ENCODE measurements around the gene TRAM2. TPM values are rescaled to one million over a fixed set of nuclear protein-coding genes. Genes with fewer than 3 reads are reported as not detected.

TRAM2 gene
- total RNA-seq, 1 experiment from 2014 or later = 13.4 TPM

DNA sequence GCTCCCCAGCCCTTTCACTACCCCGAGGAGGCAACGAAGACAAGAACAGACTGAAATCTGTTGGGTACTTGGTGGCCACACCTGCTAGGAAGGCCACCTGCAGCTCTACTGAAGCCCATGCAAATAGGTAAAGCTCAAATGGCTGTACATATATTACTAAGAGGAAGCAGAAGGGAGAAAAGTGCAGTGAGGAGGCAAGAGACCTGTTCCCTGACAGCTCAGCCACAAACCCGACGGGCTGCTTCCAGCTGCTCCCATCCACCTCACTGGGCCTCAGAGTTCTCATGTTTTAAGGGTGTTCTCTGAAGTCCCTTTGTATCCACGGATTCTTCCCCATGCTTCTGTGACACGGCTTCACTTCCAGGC lies 24.6 kb downstream of the TRAM2 start:
- peak overlapping the region; percentile 46 for H3K4me3 Mint-ChIP-seq
- H3K27ac Mint-ChIP-seq = peak overlapping the region; percentile 89
- no peaks in the 10 kb centered on the region for H3K36me3 Mint-ChIP-seq
- DNase-seq (ENCODE audit: low spot score) (no peak), ATAC-seq (peak; percentile 38; the same call in 1 of the 2 replicates)
- no peaks in the 10 kb centered on the region for H3K9me3 Mint-ChIP-seq
- TF ChIP-seq, protein P1, sequence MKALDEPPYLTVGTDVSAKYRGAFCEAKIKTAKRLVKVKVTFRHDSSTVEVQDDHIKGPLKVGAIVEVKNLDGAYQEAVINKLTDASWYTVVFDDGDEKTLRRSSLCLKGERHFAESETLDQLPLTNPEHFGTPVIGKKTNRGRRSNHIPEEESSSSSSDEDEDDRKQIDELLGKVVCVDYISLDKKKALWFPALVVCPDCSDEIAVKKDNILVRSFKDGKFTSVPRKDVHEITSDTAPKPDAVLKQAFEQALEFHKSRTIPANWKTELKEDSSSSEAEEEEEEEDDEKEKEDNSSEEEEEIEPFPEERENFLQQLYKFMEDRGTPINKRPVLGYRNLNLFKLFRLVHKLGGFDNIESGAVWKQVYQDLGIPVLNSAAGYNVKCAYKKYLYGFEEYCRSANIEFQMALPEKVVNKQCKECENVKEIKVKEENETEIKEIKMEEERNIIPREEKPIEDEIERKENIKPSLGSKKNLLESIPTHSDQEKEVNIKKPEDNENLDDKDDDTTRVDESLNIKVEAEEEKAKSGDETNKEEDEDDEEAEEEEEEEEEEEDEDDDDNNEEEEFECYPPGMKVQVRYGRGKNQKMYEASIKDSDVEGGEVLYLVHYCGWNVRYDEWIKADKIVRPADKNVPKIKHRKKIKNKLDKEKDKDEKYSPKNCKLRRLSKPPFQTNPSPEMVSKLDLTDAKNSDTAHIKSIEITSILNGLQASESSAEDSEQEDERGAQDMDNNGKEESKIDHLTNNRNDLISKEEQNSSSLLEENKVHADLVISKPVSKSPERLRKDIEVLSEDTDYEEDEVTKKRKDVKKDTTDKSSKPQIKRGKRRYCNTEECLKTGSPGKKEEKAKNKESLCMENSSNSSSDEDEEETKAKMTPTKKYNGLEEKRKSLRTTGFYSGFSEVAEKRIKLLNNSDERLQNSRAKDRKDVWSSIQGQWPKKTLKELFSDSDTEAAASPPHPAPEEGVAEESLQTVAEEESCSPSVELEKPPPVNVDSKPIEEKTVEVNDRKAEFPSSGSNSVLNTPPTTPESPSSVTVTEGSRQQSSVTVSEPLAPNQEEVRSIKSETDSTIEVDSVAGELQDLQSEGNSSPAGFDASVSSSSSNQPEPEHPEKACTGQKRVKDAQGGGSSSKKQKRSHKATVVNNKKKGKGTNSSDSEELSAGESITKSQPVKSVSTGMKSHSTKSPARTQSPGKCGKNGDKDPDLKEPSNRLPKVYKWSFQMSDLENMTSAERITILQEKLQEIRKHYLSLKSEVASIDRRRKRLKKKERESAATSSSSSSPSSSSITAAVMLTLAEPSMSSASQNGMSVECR (CRISPR knock-in tag; IDR thresholded peaks at IDR 0.05; ENCODE audit: borderline replicate concordance) = 0 out of 2 replicates have a peak, but pooled peaks have one; percentile 18
- no peak for TF ChIP-seq HMGA2 (CRISPR knock-in tag; IDR thresholded peaks at IDR 0.05)
- TF ChIP-seq, protein P2, sequence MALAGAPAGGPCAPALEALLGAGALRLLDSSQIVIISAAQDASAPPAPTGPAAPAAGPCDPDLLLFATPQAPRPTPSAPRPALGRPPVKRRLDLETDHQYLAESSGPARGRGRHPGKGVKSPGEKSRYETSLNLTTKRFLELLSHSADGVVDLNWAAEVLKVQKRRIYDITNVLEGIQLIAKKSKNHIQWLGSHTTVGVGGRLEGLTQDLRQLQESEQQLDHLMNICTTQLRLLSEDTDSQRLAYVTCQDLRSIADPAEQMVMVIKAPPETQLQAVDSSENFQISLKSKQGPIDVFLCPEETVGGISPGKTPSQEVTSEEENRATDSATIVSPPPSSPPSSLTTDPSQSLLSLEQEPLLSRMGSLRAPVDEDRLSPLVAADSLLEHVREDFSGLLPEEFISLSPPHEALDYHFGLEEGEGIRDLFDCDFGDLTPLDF (CRISPR knock-in tag; IDR thresholded peaks at IDR 0.05) = no peak
- TF ChIP-seq ZNF671 (CRISPR knock-in tag; IDR thresholded peaks at IDR 0.05) = no peak
- TF ChIP-seq ZBTB21 (CRISPR knock-in tag; IDR thresholded peaks at IDR 0.05; ENCODE audit: borderline replicate concordance) = no peak
- TF ChIP-seq MYBL2 (CRISPR knock-in tag; IDR thresholded peaks at IDR 0.05) = no peak
- TF ChIP-seq ZNF416 (CRISPR knock-in tag; IDR thresholded peaks at IDR 0.05) = no peak
- TF ChIP-seq ZNF219 (CRISPR knock-in tag; IDR thresholded peaks at IDR 0.05; ENCODE audit: borderline replicate concordance) = no peak
- TF ChIP-seq, protein P3, sequence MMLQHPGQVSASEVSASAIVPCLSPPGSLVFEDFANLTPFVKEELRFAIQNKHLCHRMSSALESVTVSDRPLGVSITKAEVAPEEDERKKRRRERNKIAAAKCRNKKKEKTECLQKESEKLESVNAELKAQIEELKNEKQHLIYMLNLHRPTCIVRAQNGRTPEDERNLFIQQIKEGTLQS (CRISPR knock-in tag; conservative IDR thresholded peaks at IDR 0.05) = no peak
- peaks cover 51% of the 10 kb centered on the region for H3K4me1 Mint-ChIP-seq
- ChIA-PET POLR2A (no interaction called here), CTCF (interaction anchor here (1.0 to 2.3 kb wide), 4 partner anchors 15 to 144 kb away, joined by 3 to 9 read pairs (median 4); partner anchors contain the start of gene TRAM2)
- H3K27me3 Mint-ChIP-seq (ENCODE audit: low read depth) = no peaks in the 10 kb centered on the region

DNA sequence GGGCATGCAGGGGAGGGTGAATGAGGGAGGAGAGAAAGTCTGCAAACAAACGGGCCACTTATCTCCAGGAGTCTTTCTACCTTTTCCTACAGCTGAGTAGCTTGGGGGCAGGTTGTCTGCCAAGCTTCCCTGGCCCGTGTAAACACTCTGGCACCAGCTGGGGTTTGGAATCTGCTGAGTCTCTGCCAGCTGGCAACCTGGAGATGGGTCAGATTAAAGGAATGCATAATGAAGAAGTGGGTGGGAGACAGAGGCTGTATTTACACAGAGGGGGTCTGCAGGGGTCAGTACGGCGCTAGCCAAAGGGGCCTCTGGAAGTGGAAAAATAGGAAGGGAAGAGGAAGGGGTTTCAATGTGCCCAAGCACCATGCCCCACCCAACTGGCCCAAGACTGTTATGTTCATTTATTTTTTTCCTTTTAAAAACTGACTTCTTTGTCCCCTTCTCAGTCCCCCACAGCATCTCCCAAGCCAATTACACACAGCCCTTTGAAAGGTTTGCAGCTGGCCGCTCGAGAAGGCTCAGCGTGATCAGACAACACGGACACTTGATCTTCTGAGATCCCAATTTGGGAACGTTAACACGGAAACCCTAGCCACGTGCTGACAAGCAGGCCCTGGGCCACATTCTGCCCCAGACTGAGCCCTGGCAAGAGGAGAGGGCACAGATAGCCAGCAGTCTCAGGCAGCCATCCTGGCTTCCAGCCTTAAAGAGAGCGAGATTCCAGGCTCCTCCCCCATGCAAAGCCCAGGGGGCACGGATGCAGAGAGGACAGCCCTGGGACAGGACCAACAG lies 25.2 kb downstream of the TRAM2 start:
- H3K36me3 Mint-ChIP-seq = no peaks in the 10 kb centered on the region
- ChIA-PET CTCF (interaction anchor here (0.9 to 2.3 kb wide), 7 partner anchors 16 to 144 kb away, joined by 3 to 9 read pairs (median 5); partner anchors contain the start of gene TRAM2), POLR2A (interaction anchor here (0.5 kb wide), 1 partner anchor 13 kb away, joined by 3 read pairs; no protein-coding TSS in a partner anchor)
- TF ChIP-seq HMGA2 (CRISPR knock-in tag; IDR thresholded peaks at IDR 0.05) (no peak), KAT7 (CRISPR knock-in tag; IDR thresholded peaks at IDR 0.05; ENCODE audit: borderline replicate concordance) (no peak), FOXK1 (CRISPR knock-in tag; IDR thresholded peaks at IDR 0.05) (no peak), RELA (CRISPR knock-in tag; IDR thresholded peaks at IDR 0.05; ENCODE audit: borderline replicate concordance) (no peak), CREM (CRISPR knock-in tag; IDR thresholded peaks at IDR 0.05) (no peak), TP53 (CRISPR knock-in tag; IDR thresholded peaks at IDR 0.05) (no peak), CBFB (CRISPR knock-in tag; IDR thresholded peaks at IDR 0.05; ENCODE audit: low read depth) (no peak), NR2C2 (CRISPR knock-in tag; IDR thresholded peaks at IDR 0.05) (no peak)
- TF ChIP-seq, protein P4, sequence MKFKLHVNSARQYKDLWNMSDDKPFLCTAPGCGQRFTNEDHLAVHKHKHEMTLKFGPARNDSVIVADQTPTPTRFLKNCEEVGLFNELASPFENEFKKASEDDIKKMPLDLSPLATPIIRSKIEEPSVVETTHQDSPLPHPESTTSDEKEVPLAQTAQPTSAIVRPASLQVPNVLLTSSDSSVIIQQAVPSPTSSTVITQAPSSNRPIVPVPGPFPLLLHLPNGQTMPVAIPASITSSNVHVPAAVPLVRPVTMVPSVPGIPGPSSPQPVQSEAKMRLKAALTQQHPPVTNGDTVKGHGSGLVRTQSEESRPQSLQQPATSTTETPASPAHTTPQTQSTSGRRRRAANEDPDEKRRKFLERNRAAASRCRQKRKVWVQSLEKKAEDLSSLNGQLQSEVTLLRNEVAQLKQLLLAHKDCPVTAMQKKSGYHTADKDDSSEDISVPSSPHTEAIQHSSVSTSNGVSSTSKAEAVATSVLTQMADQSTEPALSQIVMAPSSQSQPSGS (CRISPR knock-in tag; IDR thresholded peaks at IDR 0.05; ENCODE audit: borderline replicate concordance, low read depth) = no peak
- TF ChIP-seq, protein P5, sequence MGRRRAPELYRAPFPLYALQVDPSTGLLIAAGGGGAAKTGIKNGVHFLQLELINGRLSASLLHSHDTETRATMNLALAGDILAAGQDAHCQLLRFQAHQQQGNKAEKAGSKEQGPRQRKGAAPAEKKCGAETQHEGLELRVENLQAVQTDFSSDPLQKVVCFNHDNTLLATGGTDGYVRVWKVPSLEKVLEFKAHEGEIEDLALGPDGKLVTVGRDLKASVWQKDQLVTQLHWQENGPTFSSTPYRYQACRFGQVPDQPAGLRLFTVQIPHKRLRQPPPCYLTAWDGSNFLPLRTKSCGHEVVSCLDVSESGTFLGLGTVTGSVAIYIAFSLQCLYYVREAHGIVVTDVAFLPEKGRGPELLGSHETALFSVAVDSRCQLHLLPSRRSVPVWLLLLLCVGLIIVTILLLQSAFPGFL (CRISPR knock-in tag; IDR thresholded peaks at IDR 0.05; ENCODE audit: borderline replicate concordance) = no peak
- TF ChIP-seq, protein P6, sequence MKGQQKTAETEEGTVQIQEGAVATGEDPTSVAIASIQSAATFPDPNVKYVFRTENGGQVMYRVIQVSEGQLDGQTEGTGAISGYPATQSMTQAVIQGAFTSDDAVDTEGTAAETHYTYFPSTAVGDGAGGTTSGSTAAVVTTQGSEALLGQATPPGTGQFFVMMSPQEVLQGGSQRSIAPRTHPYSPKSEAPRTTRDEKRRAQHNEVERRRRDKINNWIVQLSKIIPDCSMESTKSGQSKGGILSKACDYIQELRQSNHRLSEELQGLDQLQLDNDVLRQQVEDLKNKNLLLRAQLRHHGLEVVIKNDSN (CRISPR knock-in tag; IDR thresholded peaks at IDR 0.05) = no peak
- TF ChIP-seq, protein P7, sequence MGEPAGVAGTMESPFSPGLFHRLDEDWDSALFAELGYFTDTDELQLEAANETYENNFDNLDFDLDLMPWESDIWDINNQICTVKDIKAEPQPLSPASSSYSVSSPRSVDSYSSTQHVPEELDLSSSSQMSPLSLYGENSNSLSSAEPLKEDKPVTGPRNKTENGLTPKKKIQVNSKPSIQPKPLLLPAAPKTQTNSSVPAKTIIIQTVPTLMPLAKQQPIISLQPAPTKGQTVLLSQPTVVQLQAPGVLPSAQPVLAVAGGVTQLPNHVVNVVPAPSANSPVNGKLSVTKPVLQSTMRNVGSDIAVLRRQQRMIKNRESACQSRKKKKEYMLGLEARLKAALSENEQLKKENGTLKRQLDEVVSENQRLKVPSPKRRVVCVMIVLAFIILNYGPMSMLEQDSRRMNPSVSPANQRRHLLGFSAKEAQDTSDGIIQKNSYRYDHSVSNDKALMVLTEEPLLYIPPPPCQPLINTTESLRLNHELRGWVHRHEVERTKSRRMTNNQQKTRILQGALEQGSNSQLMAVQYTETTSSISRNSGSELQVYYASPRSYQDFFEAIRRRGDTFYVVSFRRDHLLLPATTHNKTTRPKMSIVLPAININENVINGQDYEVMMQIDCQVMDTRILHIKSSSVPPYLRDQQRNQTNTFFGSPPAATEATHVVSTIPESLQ (CRISPR knock-in tag; IDR thresholded peaks at IDR 0.05) = no peak
- peak overlapping the region; percentile 46 for H3K4me3 Mint-ChIP-seq
- no peaks in the 10 kb centered on the region for H3K9me3 Mint-ChIP-seq
- H3K27ac Mint-ChIP-seq = peak overlapping the region; percentile 89
- peaks cover 55% of the 10 kb centered on the region for H3K4me1 Mint-ChIP-seq
- ATAC-seq (peak; percentile 86), DNase-seq (ENCODE audit: low spot score) (peak; percentile 43)
- H3K27me3 Mint-ChIP-seq (ENCODE audit: low read depth) = no peaks in the 10 kb centered on the region
